HUDEP-2 (cell line): Measurements from ENCODE around the gene AGL.
A peak's percentile ranks its signal among the peaks of the same experiment; 100 is the strongest.
"Not testable (repeated sequence)": the region's sequence is repeated elsewhere in the genome, so short reads cannot be mapped to it uniquely, and the experiment has no call there.

Experiments used
- DNase-seq, 76 experiments: peaks; one replicate each; lab custom pipeline; 2025; ENCODE audit not compliant: unreplicated experiment in 76 of 76; lab: John Stamatoyannopoulos, UW

Gene AGL

GRCh38 chr1:99935534-99935933, 85.4 kb downstream of the AGL start:
- no peak for DNase-seq

GRCh38 chr1:99936071-99936470, 85.9 kb downstream of the AGL start:
- no peak for DNase-seq

- DNase-seq = no peak
These were observed 92.6 kb downstream of the AGL start for GRCh38 chr1:99942723-99943122.

- peak in 61 of 76 experiments; percentile 4 to 68 (median 31) for DNase-seq
These were observed 93.1 kb downstream of the AGL start for GRCh38 chr1:99943223-99943794.

GRCh38 chr1:99944192-99944591, 94.0 kb downstream of the AGL start:
- no peak for DNase-seq

- no peak for DNase-seq
These were observed 95.0 kb downstream of the AGL start for GRCh38 chr1:99945174-99945573.

- no peak for DNase-seq
These were observed 100.3 kb downstream of the AGL start for GRCh38 chr1:99950486-99950885.

- DNase-seq = no peak
These were observed 102.4 kb downstream of the AGL start for GRCh38 chr1:99952522-99952921.

- no peak for DNase-seq
These were observed 105.2 kb downstream of the AGL start for GRCh38 chr1:99955375-99955774.

GRCh38 chr1:99956755-99957154, 106.6 kb downstream of the AGL start:
- DNase-seq = no peak

- DNase-seq = no peak
These were observed 107.7 kb downstream of the AGL start for GRCh38 chr1:99957818-99958217.

GRCh38 chr1:99959189-99959705, 109.1 kb downstream of the AGL start:
- DNase-seq = not testable (repeated sequence)

GRCh38 chr1:99960260-99960659, 110.1 kb downstream of the AGL start:
- not testable (repeated sequence) for DNase-seq

- no peak for DNase-seq
These were observed 113.1 kb downstream of the AGL start for GRCh38 chr1:99963041-99963795.

- no peak for DNase-seq
These were observed 114.6 kb downstream of the AGL start for GRCh38 chr1:99964806-99965205.

- DNase-seq = no peak
These were observed 115.7 kb downstream of the AGL start for GRCh38 chr1:99965646-99966375.

GRCh38 chr1:99968214-99968613, 118.1 kb downstream of the AGL start:
- no peak for DNase-seq

GRCh38 chr1:99969260-99969728, 119.1 kb downstream of the AGL start:
- peak in 11 of 76 experiments; percentile 16 to 54 (median 38) for DNase-seq

- DNase-seq = peak in 75 of 76 experiments; percentile 3 to 87 (median 67)
These were observed 119.8 kb downstream of the AGL start, which contains the start of gene SLC35A3 for GRCh38 chr1:99969729-99970621. SLC35A3 (plus strand) TSS chr1:99969996; CDS start chr1:99993555, 23,559 bp downstream.

- DNase-seq = peak in 6 of 76 experiments; percentile 1 to 27 (median 6)
These were observed 120.6 kb downstream of the AGL start for GRCh38 chr1:99970713-99971255.
